ENCODE results near the gene DLL4. TPM values are rescaled to one million over a fixed set of nuclear protein-coding genes. Genes with fewer than 3 reads are reported as not detected.

DLL4 gene
- total RNA-seq (10 to 100 TPM in 1 of 7 donors, 1 to 10 TPM in 6; 2.6 to 10.7 (median 7.9) TPM), polyA plus RNA-seq (10 to 100 TPM in 1 of 2 donors, 1 to 10 TPM in 1; 4.1 to 15.7 TPM)
- long read RNA-seq, donor 1, partial matches to known transcripts: 15 of 18 reads
- long read RNA-seq, donor 1, other reads (novel, unspliced or antisense): 2 of 18 reads
- long read RNA-seq, donor 2, partial matches to known transcripts: 0 of 1 reads
- long read RNA-seq, donor 2, other reads (novel, unspliced or antisense): 0 of 1 reads
- long read RNA-seq, donor 3, partial matches to known transcripts: 3 of 8 reads
- long read RNA-seq, donor 3, other reads (novel, unspliced or antisense): 1 of 8 reads

DNA sequence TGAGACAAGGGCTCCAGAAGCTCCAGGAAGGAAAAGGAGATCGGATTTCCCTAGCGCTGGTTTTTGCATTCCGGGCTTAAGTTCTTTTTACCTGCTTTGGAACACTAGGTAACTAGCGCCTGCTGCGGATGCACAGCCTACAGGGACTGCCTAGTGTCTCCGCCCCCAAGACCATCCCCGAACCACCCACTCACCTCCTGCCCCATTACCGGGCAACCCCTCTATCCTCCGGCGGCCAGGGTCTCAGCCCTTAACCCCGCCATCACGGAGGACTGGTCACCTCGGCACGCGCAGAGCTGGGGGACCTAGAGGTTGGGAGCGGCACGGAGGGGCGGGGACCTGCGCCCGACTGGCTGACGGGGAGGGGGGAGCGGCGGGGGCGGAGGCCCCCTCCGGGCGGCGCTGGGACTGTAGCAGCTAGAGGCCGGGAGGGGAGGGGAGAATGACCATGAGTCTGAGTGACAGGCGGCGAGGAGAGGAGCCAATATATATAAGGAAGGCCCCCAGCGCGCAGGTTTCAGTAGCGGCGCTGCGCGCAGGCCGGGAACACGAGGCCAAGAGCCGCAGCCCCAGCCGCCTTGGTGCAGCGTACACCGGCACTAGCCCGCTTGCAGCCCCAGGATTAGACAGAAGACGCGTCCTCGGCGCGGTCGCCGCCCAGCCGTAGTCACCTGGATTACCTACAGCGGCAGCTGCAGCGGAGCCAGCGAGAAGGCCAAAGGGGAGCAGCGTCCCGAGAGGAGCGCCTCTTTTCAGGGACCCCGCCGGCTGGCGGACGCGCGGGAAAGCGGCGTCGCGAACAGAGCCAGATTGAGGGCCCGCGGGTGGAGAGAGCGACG is at the start of gene DLL4:
Gene DLL4 (plus strand): TSS at position 520 of the 839 bp plus-strand sequence. CDS start 329 bp downstream, outside the sequence.
- peak within 1 kb of the TSS; percentile 40 for H3K4me3 ChIP-seq
- H3K4me1 ChIP-seq (ENCODE audit: insufficient read depth): peaks cover 11% of the 10 kb centered on the region
- H3K36me3 ChIP-seq: no peaks in the 10 kb centered on the region
- WGBS, 3 donors: 1% methylated on average over 56 to 71 of the region's 71 CpGs
- H3K27ac ChIP-seq: no peak within 1 kb of the TSS
- H3K9me3 ChIP-seq: no peaks in the 10 kb centered on the region
- DNase-seq: peak in 2 of 5 donors; percentile 48 to 52
- peaks cover 4% of the 10 kb centered on the region for H3K27me3 ChIP-seq
- intact Hi-C loops (cut with DNase I): no loop called here
- no peak for TF ChIP-seq CTCF (IDR thresholded peaks at IDR 0.05)
- peak; percentile 17 for TF ChIP-seq POLR2A (IDR thresholded peaks at IDR 0.05)

DNA sequence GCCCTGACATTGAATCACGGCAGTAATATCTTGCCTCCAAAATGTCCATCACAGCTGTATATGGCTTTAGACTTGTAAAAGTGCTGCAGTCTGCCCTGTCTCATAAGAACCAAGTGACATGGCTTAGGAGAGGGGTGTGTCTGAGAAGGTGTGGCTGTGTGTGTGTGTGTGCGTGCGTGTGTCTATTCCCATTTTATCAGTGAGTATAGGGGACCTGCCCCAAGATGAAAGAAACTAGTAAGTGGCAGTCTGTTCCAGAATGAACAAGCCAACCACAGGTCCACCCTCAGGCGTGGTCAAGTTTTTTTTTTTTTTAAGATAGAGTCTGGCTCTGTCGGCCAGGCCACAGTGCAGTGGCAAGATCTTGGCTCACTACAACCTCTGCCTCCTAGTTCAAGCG is 49.5 kb upstream of the DLL4 start:
- no peaks in the 10 kb centered on the region for H3K27me3 ChIP-seq
- 76 to 87% (median 81%) methylated on average over 6 of the region's 6 CpGs for WGBS, 3 donors
- intact Hi-C loops (cut with DNase I): no loop called here
- no peak for TF ChIP-seq CTCF (IDR thresholded peaks at IDR 0.05)
- TF ChIP-seq EP300 (IDR thresholded peaks at IDR 0.05): no peak
- TF ChIP-seq POLR2A (IDR thresholded peaks at IDR 0.05): no peak
- no peak overlapping the region for H3K27ac ChIP-seq
- no peaks in the 10 kb centered on the region for H3K36me3 ChIP-seq
- no peaks in the 10 kb centered on the region for H3K9me3 ChIP-seq
- H3K4me3 ChIP-seq: no peak overlapping the region
- DNase-seq: no peak
- no peaks in the 10 kb centered on the region for H3K4me1 ChIP-seq (ENCODE audit: insufficient read depth)

- WGBS, 3 donors: 93 to 94% (median 93%) methylated on average over 6 of the region's 6 CpGs
- DNase-seq: no peak
These were observed 47.8 kb upstream of the DLL4 start for GRCh38 chr15:40881351-40881750.

DNA sequence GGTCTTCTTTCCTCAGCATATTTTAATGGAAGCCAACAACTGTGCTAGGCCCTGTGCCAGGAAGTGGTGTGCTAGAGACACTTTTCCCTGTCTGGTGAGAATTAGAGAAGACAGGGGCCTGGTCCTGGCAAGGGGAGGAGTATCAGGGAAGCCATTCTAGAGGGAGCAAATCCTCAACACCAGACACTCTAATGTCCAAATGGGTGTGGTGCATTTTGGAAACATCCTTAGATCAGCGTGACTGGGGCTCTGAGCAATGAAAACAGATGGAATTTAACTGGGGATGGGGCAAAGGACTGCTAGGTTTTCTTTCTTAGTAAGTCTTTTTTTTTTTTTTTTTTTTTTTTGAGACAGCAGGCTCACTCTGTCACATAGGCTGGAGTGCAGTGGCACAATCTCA is 42.6 kb upstream of the DLL4 start:
- no peak for DNase-seq
- H3K4me3 ChIP-seq: no peak overlapping the region
- no peaks in the 10 kb centered on the region for H3K9me3 ChIP-seq
- no peaks in the 10 kb centered on the region for H3K36me3 ChIP-seq
- 62 to 74% (median 67%) methylated on average over 1 of the region's 1 CpG for WGBS, 3 donors
- H3K27ac ChIP-seq: no peak overlapping the region
- intact Hi-C loops (cut with DNase I): no loop called here
- H3K4me1 ChIP-seq (ENCODE audit: insufficient read depth): no peaks in the 10 kb centered on the region
- no peaks in the 10 kb centered on the region for H3K27me3 ChIP-seq
- TF ChIP-seq POLR2A (IDR thresholded peaks at IDR 0.05) (no peak), CTCF (IDR thresholded peaks at IDR 0.05) (no peak)

More at GRCh38 chr15:40881351-40881750, 47.8 kb upstream of the DLL4 start:
- Histone ChIP-seq H3K4me3 (no peak overlapping the region), H3K27ac (no peak overlapping the region), H3K27me3 (no peaks in the 10 kb centered on the region), H3K9me3 (no peaks in the 10 kb centered on the region), H3K36me3 (no peaks in the 10 kb centered on the region), H3K4me1 (ENCODE audit: insufficient read depth) (no peaks in the 10 kb centered on the region)
- intact Hi-C loops (cut with DNase I): no loop called here
- TF ChIP-seq EP300 (IDR thresholded peaks at IDR 0.05) (no peak), POLR2A (IDR thresholded peaks at IDR 0.05) (no peak), CTCF (IDR thresholded peaks at IDR 0.05) (no peak)

Data from ovary (tissue), 10 donors.